GM12801 (cell line): ENCODE measurements around the gene F12.

Source experiments
- TF ChIP-seq, protein P1 (sequence below): IDR thresholded peaks from one replicate; pipeline ENCODE4 v1.5.1; 2011; ENCODE audit warnings: control low read depth; ENCODE audit not compliant: insufficient read length; ENCODE audit errors: extremely low read depth

F12 gene

DNA sequence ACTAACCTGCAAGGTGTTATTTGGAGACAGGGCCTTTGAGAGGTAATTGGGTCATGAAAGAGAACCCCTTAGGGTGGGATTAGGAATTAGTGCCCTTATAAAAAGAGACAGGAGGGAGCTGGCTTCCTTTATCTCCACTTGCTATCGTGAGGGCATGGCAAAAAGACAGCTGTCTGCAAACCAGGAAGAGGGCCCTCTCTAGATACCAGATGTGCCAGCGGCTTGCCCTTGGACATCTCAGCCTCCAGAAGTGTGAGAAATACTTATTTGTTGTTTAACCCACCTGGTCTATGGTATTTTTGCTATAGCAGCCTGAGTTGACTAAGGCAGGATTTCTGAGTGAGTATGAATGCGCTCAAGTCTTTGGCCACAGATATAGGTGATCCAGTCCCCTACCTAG is 52.6 kb downstream of the F12 start:
- TF ChIP-seq, protein P1, sequence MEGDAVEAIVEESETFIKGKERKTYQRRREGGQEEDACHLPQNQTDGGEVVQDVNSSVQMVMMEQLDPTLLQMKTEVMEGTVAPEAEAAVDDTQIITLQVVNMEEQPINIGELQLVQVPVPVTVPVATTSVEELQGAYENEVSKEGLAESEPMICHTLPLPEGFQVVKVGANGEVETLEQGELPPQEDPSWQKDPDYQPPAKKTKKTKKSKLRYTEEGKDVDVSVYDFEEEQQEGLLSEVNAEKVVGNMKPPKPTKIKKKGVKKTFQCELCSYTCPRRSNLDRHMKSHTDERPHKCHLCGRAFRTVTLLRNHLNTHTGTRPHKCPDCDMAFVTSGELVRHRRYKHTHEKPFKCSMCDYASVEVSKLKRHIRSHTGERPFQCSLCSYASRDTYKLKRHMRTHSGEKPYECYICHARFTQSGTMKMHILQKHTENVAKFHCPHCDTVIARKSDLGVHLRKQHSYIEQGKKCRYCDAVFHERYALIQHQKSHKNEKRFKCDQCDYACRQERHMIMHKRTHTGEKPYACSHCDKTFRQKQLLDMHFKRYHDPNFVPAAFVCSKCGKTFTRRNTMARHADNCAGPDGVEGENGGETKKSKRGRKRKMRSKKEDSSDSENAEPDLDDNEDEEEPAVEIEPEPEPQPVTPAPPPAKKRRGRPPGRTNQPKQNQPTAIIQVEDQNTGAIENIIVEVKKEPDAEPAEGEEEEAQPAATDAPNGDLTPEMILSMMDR = no peak

GRCh38 chr5:177355868-177356168 is 53.5 kb downstream of the F12 start:
- TF ChIP-seq, protein P1 = no peak

DNA sequence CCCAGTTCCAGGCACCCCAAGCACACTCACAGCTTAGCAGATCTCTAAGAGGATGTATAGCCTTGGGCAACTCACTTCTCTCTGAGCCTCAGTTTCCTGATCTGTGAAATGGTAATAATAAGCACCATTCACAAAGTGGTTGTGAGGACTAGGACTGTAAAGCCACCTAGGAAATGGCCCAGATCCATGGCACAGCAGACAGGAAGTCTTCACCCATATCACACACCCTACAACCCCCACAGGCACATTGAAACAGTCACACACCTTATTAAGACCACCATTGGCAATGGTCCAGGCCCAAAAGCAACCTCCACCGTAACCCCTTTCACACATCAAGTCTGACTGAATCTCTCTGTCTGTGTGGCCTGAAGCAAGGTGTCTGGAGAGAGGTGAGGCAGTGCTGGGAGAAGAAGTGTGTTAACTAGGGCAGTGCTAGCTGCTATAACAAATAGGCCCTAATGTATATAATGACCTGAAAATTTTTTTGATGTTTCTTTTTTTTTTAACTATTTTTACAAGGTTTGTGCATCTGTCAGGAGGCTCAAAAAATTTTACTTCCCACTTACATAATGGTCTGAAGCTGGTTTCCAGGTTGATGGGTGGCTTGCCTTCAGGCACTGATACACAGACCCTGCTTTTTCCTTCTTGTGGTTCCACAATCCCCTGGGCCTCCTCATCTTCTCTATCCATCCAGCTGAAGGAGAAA is 54.0 kb downstream of the F12 start:
- TF ChIP-seq, protein P1 = no peak

- TF ChIP-seq, protein P1 = no peak
Observed at GRCh38 chr5:177354711-177355110, 54.7 kb downstream of the F12 start.

DNA sequence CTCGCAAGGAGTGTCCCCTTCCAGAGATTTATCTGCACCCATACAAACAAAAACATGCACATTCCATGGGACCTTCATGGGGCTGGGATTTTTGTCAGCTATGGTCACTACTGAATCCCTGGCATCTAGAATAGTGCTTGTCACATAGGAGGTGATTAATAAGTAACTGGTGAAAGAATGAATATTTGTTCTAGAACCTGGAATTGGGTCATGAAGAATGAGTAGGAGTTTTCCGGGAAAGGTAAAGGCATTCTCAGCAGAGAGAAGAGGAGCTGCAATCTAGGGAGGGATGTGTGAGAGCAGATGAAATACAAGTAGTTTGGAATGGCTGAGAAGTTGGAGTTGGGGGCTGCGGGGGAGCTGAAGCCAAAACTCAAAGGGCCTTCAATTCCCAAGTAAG is 55.1 kb downstream of the F12 start:
- TF ChIP-seq, protein P1 = no peak

- TF ChIP-seq, protein P1 = no peak
Observed at GRCh38 chr5:177353093-177353492, 56.3 kb downstream of the F12 start.
